GM18870 (cell line): ENCODE data around the gene FBF1.

Source experiments
- ATAC-seq: cut with Tn5 transposase; IDR thresholded peaks from one replicate; pipeline ENCODE4 v1.9.1; 2021; ENCODE audit warnings: moderate library complexity; ENCODE audit not compliant: unreplicated experiment

FBF1 gene

DNA sequence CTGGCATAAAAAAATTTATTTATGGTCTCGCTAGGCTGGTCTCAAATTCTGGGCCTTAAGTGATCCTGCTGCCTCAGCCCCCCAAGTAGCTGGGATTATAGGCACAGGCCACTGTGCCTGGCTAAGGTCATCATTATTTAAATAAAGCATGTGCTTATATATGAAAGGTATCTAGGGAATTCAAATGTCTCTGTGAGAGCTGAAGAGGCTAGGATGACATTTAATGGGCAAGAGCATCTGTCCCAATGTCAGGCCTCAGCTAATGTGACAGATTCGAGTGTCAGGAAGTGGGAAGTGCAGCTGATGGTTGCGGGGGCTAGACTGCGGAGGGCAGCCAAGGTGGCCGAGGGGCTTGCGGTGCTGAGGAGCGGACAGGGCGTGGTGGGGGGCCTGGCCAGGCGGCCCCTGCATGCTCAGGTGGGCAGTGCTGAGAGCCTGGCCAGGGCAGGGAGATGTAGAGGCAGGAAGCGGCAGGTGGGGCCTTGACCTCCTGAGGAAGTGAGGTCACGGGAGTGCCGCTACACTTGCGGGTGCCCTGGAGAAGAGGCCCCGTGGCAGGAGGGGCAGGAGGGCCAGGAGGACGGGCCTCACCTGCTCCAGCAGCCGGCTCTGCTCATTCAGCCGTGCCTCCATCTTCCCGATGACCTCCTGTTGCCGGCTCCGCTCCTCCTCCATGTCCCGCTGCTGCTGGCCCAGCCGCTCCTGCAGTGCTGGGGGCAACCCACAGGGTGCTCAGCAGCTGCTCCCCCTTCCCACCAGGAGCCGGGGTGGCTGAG, 23.5 kb downstream of the FBF1 start:
- no peak for ATAC-seq

- ATAC-seq: no peak
These were observed 25.6 kb downstream of the FBF1 start for GRCh38 chr17:75915268-75915667.

- ATAC-seq: no peak
These were observed 26.1 kb downstream of the FBF1 start for GRCh38 chr17:75914643-75915267.

DNA sequence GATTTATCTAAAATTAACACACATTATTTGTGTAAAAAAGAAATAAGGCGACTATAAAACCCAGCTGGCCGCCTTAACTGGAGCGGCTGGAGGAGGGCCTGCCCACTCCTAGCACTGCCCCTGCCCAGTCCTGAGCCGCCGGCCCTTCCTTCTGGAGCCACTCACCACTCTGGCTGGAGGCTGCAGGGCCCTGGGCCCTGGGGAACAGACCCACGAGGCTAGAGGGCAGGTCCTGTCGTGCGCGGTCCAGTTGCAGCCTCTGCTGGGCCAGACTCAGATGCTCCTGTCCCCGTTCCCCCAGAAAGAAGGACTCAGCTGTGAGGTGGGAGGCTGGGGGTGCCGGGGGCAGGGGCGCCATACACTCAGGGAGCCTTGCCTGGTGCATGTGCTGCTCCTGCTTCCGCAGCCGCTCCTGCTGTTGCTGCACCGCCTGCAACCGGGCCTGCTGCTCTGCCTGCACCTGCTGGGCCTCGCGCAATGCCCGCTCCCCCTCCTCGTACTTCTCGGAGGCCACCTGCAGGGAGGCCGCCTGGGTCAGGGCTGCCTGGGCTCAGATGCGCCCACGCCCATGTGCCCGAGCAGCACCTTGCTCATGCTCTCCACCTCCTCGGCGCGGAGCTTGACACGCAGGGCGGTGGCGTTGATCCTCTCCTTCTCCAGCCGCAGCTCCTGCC, 27.2 kb downstream of the FBF1 start:
- no peak for ATAC-seq

DNA sequence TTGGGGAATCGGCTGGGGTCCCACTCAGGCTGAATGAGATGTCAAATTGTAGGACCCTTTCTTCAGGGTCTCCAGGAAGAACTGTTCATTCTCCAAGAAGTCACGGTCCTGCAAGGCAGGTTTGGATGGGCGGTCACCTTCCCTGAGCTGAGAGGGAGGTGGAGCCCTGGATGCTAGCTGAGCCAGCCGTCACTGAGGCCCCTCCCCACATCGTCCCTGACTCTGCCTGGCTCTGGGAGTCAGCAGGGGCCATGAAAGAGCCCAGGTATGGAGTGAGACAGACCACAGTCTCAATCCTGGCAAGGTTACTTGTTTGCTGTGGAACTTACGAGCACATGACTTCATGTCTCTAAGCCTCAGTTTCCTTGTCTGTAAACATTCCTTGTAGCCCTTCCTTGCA, 30.1 kb downstream of the FBF1 start:
- no peak for ATAC-seq

GRCh38 chr17:75909812-75910274, 31.0 kb downstream of the FBF1 start:
- no peak for ATAC-seq

- no peak for ATAC-seq
These were observed 31.6 kb downstream of the FBF1 start for GRCh38 chr17:75909051-75909811.

DNA sequence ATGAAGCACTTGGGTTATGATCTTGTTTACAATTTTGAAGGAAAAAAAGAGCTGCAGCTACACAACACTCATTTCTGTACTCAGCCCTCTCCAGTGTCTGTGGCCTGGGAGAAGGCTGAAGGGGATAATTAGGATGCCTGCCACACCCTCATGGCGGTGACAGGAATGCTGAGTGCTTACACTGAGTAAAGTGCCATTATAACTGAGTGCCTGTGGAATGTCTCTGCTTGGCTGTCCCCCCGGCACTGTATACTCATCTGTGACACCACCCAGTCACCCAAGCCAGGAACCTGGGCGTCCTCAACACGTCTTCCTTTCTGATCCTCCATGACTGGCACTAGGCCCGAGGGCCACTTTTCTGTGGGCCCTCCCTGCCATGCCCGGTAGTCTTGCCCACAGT, 32.6 kb downstream of the FBF1 start:
- no peak for ATAC-seq

DNA sequence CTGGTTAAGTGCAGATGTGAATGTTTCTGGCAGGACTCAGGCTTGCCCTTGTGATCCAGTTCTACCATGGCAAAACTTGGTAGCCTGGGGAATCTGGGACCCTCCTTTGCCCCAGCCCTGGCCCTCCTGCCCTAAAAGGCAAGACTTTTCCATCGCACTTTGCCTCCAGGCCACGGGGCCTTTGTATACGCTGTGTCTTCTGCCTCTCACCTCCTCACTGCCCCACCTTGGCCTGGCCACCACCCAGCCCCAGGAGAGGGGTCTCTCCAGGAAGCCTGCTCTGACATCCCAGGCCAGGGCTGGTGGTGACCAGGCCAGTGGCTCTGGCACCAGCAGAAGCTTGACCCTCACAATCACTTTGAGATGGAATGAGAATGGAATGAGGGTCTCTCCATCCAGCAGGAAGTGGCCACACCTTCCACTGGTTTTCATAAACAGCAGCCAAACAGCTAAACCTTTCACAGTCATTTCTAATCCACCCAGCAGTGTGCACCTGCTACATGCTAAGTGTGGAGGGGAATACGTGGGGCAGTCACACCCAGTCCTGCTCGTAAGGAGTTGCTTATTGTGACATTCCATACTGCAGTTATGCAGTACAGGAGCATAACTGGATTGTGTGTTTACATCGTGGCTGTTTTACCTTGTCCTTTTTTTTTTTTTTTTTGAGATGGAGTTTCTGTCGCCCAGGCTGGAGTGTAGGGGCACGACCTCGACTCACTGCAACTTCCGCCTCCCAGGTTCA, 34.5 kb downstream of the FBF1 start:
- ATAC-seq: no peak

GRCh38 chr17:75904749-75905521, 35.9 kb downstream of the FBF1 start, which contains the start of gene MRPL38:
Gene MRPL38 (minus strand): TSS chr17:75904884. CDS start chr17:75904875, 9 bp downstream.
- peak; percentile 62 for ATAC-seq

GRCh38 chr17:75902406-75902805, 38.4 kb downstream of the FBF1 start:
- ATAC-seq: no peak

- no peak for ATAC-seq
These were observed 39.1 kb downstream of the FBF1 start for GRCh38 chr17:75901727-75902126.

- no peak for ATAC-seq
These were observed 39.9 kb downstream of the FBF1 start for GRCh38 chr17:75900691-75901533.

DNA sequence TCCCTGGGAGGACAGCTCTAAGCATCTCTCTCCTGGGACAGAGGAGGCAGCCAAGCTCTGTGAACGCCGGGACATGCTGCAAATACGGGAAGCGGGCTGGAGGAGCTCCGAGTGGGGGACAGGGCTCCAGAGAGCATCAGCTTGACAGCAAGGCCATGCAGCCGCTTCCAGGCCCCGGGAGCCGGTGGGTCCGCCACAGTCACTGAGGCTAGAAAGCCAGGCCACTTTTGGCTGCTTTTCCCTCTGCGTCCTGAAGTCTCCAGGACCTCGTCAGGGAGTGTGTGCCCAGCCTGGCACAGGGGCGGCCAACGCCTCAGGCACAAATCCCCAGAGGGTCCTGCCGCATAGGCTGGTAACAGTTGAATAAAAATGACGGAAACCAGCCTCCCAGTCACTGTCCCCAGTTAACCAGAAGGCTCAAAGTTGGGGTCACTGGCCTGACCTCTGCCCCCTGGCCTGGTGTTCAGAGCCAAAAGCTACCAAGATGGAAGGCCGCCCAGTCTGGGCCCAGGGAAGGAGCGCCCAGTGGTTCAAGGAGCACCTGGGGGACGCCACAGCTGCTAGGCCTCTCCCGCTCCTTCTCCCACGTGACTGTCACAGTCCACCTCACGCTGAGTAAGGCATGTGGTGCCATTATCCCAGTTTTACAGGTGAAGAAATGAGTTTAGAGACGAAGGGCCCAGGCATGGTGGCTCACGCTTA, 40.9 kb downstream of the FBF1 start:
- no peak for ATAC-seq

GRCh38 chr17:75899353-75899752, 41.5 kb downstream of the FBF1 start:
- no peak for ATAC-seq

DNA sequence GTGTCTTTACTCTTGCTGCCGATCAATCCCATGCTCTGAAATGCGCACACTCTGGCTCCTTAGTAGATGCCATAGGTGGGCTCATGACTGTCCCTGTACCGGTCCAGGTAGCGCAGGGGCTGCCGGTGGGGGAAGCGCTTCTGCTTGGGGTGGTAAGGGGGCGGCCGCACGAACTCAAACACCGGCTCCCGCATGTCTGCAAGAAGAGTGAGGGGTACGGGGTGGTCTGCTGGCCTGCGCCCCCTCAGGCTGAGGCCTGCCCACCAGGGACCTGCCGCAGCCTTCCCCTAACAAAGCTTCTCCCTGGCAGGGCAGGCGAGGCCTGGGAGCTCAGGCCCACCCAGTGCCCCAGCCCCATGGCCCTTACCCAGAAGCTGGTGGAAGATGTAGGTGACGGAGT, 42.1 kb downstream of the FBF1 start:
- ATAC-seq: no peak

GRCh38 chr17:75898065-75898464, 42.8 kb downstream of the FBF1 start:
- ATAC-seq: no peak
